HG02840 (cell line): ENCODE results near the gene FKBP8.

ENCODE experiments used
- ATAC-seq: cut with Tn5 transposase; IDR thresholded peaks from one replicate; pipeline ENCODE4 v1.9.1; 2021; ENCODE audit warnings: mild to moderate bottlenecking, moderate library complexity, moderate number of reproducible peaks; ENCODE audit not compliant: unreplicated experiment, low FRiP score

Gene FKBP8

GRCh38 chr19:18488838-18489626, 54.3 kb downstream of the FKBP8 start:
- ATAC-seq: no peak

DNA sequence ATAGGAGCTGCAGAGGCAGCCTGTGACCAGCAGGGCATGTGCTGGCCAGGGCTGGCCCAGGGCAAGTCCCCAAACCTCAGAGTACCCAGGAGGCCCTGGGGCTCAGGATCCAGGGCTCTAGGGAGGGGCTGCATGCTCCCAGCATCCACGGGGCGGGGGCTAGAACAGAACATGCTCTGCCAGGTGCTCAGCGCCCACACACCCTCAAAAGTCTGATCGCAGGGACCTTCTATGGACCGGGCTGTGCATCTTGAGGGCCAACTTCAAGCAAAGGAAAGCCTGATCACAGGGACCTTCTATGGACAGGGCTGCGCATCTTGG, 55.0 kb downstream of the FKBP8 start:
- ATAC-seq: no peak

GRCh38 chr19:18487576-18488402, 55.6 kb downstream of the FKBP8 start:
- no peak for ATAC-seq

DNA sequence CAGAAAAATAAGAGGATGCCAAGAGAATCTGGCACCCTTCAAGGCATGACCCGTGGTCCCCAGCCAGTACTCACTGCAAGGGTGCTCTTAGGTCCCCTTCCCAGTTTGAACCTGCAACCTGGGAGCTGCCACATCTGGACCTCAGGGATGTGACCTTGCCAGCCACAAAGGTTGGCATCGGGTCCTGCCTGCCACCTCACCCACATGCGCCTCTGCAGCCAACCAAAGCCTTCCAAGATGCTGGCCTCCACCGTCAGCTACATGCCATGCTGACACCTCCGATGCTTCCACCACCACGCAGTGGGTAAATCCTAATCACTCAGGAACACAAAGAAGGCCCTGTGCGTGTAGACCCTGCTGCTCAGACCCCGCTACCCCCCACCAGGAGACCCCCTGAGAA, 56.6 kb downstream of the FKBP8 start:
- ATAC-seq: no peak

- no peak for ATAC-seq
Observed at GRCh38 chr19:18484992-18485391, 58.4 kb downstream of the FKBP8 start.

GRCh38 chr19:18483119-18483890, 60.1 kb downstream of the FKBP8 start:
- no peak for ATAC-seq
